Esophagus squamous epithelium (tissue), 5 donors: ENCODE data around the gene CUEDC1. TPM values are rescaled to one million over a fixed set of nuclear protein-coding genes. Genes with fewer than 3 reads are reported as not detected.

Experiments used
- DNase-seq: peaks from one replicate; lab custom pipeline; 2025; lab: John Stamatoyannopoulos, UW
- H3K27ac ChIP-seq, 4 donors: fragments of 200-600 bp; sonication (generic); one replicate each; pipeline ENCODE4 v1.5.1; 2016 to 2019; ENCODE audit warnings: mild to moderate bottlenecking in 1 of 4
- H3K27me3 ChIP-seq, 4 donors: fragments of 200-600 bp; sonication (generic); 1 replicate in 3 of 4; 2 replicates in 1 of 4; pipeline versions ENCODE4 v1.5.1 to v1.6.0; 2017 to 2021; ENCODE audit warnings: antibody characterized with exemption in 1 of 4
- H3K36me3 ChIP-seq, 3 donors: fragments of 200-600 bp; sonication (generic); one replicate each; pipeline ENCODE4 v1.5.1; 2016 to 2019
- H3K4me1 ChIP-seq, 3 donors: fragments of 200-600 bp; sonication (generic); one replicate each; pipeline ENCODE4 v1.5.1; 2017 to 2019
- H3K4me3 ChIP-seq, 4 donors: fragments of 200-600 bp; sonication (generic); 1 replicate in 3 of 4; 2 replicates in 1 of 4; pipeline ENCODE4 v1.5.1; 2016 to 2019; ENCODE audit warnings: mild to moderate bottlenecking in 2 of 4, moderate library complexity in 1 of 4
- H3K9me3 ChIP-seq, 3 donors: fragments of 200-600 bp; sonication (generic); one replicate each; pipeline ENCODE4 v1.5.1; 2016 to 2019
- CTCF ChIP-seq, 6 experiments: fragments of 450-650 bp in 4 of 6; fragments of 200-600 bp in 2 of 6; sonication (generic) in 2 of 6; IDR thresholded peaks; one replicate each; pipeline ENCODE4 v1.5.1; 2016 to 2019; ENCODE audit warnings: antibody characterized with exemption in 6 of 6, mild to moderate bottlenecking in 4 of 6, moderate library complexity in 4 of 6
- POLR2A ChIP-seq, 4 donors: fragments of 450-650 bp; IDR thresholded peaks; one replicate each; pipeline ENCODE4 v1.6.1; 2017; ENCODE audit warnings: antibody characterized with exemption in 4 of 4, mild to moderate bottlenecking in 4 of 4, moderate library complexity in 3 of 4
- WGBS, 2 donors: methylation state at CpG; one replicate each; pipeline ENCODE4 v1.1.5; 2018; 5-methylcytosine and 5-hydroxymethylcytosine counted together
- intact Hi-C: fragments of 100-400 bp; cut with DNase I; formaldehyde crosslinking; loops from one replicate; pipeline ENCODE4 v1.15.0; 2022
- total RNA-seq, 4 donors: library from RNA; depleted of rRNA; stranded (reverse); fragments of >200 nt; gene quantifications; one replicate each; pipeline ENCODE4 v1.1.0, GENCODE V29; 2016
- donor health status: DM: yes; HTN: yes; CAD: no.

CUEDC1 gene
- total RNA-seq, 4 donors from 2014 or later, result 7.4 to 27.3 (median 18.4) TPM

GRCh38 chr17:57862694-57863667 is 92.2 kb downstream of the CUEDC1 start:
- no peaks in the 10 kb centered on the region for H3K27me3 ChIP-seq
- no peak for DNase-seq
- intact Hi-C loops, result loop anchor here (10.0 kb wide), 2 partner anchors 92 to 252 kb away; partner anchors contain the start of gene CUEDC1

GRCh38 chr17:57861790-57862693 is 93.2 kb downstream of the CUEDC1 start:
- TF ChIP-seq POLR2A (IDR thresholded peaks at IDR 0.05), result peak in 2 of 4 donors; percentile 27 to 35
- TF ChIP-seq CTCF (IDR thresholded peaks at IDR 0.05), result no peak
- WGBS, 2 donors, result 12% methylated on average over 6 of the region's 58 CpGs; no CpG with 5 or more reads in 1 of the 2 donors
- Histone ChIP-seq H3K36me3 (peaks cover 0 to 30% (median 0%) of the 10 kb centered on the region in 3 donors), H3K27ac (peak overlapping the region; percentile 77 to 89 (median 83)), H3K4me1 (peaks cover 25 to 59% (median 35%) of the 10 kb centered on the region in 3 donors), H3K27me3 (no peaks in the 10 kb centered on the region), H3K9me3 (no peaks in the 10 kb centered on the region), H3K4me3 (peak overlapping the region; percentile 39 to 69 (median 45))
- DNase-seq, result no peak
- intact Hi-C loops, result loop anchor here (10.0 kb wide), 2 partner anchors 93 to 253 kb away; partner anchors contain the start of gene CUEDC1

More at GRCh38 chr17:57862694-57863667, 92.2 kb downstream of the CUEDC1 start:
- WGBS, 2 donors, result 66 to 87% methylated on average over 10 to 11 of the region's 16 CpGs
- no peak overlapping the region for H3K4me3 ChIP-seq
- no peak for TF ChIP-seq POLR2A (IDR thresholded peaks at IDR 0.05)
- TF ChIP-seq CTCF (IDR thresholded peaks at IDR 0.05), result no peak
- H3K9me3 ChIP-seq, result no peaks in the 10 kb centered on the region
- H3K36me3 ChIP-seq, result peaks cover 0 to 31% (median 0%) of the 10 kb centered on the region in 3 donors
- H3K4me1 ChIP-seq, result peaks cover 35 to 60% (median 41%) of the 10 kb centered on the region in 3 donors
- H3K27ac ChIP-seq, result peak overlapping the region; percentile 77 to 89 (median 83)

- intact Hi-C loops, result loop anchor here (10.0 kb wide), 2 partner anchors 94 to 254 kb away; partner anchors contain the start of gene CUEDC1
- DNase-seq, result peak; percentile 35
- peak overlapping the region; percentile 77 to 89 (median 83) for H3K27ac ChIP-seq
- no peaks in the 10 kb centered on the region for H3K27me3 ChIP-seq
- WGBS, 2 donors, result 0% methylated on average over 14 to 19 of the region's 34 CpGs
- TF ChIP-seq POLR2A (IDR thresholded peaks at IDR 0.05), result no peak
- no peak for TF ChIP-seq CTCF (IDR thresholded peaks at IDR 0.05)
- peaks cover 0 to 22% (median 0%) of the 10 kb centered on the region in 3 donors for H3K36me3 ChIP-seq
- no peaks in the 10 kb centered on the region for H3K9me3 ChIP-seq
- H3K4me3 ChIP-seq, result peak overlapping the region; percentile 39 to 69 (median 45)
- peaks cover 23 to 56% (median 33%) of the 10 kb centered on the region in 3 donors for H3K4me1 ChIP-seq
These were observed 94.0 kb downstream of the CUEDC1 start for GRCh38 chr17:57861000-57861789.

GRCh38 chr17:57860414-57860999 is 94.7 kb downstream of the CUEDC1 start:
- TF ChIP-seq CTCF (IDR thresholded peaks at IDR 0.05), result no peak
- TF ChIP-seq POLR2A (IDR thresholded peaks at IDR 0.05), result no peak
- Histone ChIP-seq H3K4me3 (peak overlapping the region in 1 of 4 donors; percentile 69), H3K4me1 (peaks cover 23 to 56% (median 33%) of the 10 kb centered on the region in 3 donors), H3K27me3 (no peaks in the 10 kb centered on the region), H3K9me3 (no peaks in the 10 kb centered on the region), H3K27ac (peak overlapping the region; percentile 77 to 89 (median 83)), H3K36me3 (peaks cover 0 to 15% (median 0%) of the 10 kb centered on the region in 3 donors)
- no peak for DNase-seq
- WGBS, 2 donors, result 44 to 66% methylated on average over 4 to 5 of the region's 6 CpGs
- intact Hi-C loops, result loop anchor here (10.0 kb wide), 2 partner anchors 94 to 254 kb away; partner anchors contain the start of gene CUEDC1
